Measurements from ENCODE around the gene SNAPC2. TPM values are rescaled to one million over a fixed set of nuclear protein-coding genes. Genes with fewer than 3 reads are reported as not detected.

SNAPC2 gene
- total RNA-seq, 1 donor from 2014 or later = 17.4 TPM

GRCh38 chr19:7942981-7943443, 22.9 kb downstream of the SNAPC2 start:
- Histone ChIP-seq H3K4me1 (peaks cover 35% of the 10 kb centered on the region), H3K27me3 (no peaks in the 10 kb centered on the region), H3K4me3 (peak overlapping the region; percentile 64 to 71), H3K36me3 (peaks cover 0 to 26% of the 10 kb centered on the region in 2 donors), H3K9me3 (no peaks in the 10 kb centered on the region), H3K27ac (peak overlapping the region; percentile 95)
- intact Hi-C loops (cut with DNase I) = loop anchor here (10.0 kb wide), 2 partner anchors 62 to 312 kb away; partner anchors contain the start of gene ELAVL1
- no peak for DNase-seq (ENCODE audit: extremely low spot score in 2 of 2)
- TF ChIP-seq POLR2AphosphoS5 (IDR thresholded peaks at IDR 0.05; ENCODE audit: insufficient read depth in 1 of 2, low read depth in 1 of 2) (no peak), POLR2A (IDR thresholded peaks at IDR 0.05) (no peak), CTCF (IDR thresholded peaks at IDR 0.05) (no peak)

- Histone ChIP-seq H3K9me3 (no peaks in the 10 kb centered on the region), H3K4me3 (peak within 1 kb of the TSS; percentile 64 to 71), H3K36me3 (peaks cover 0 to 20% of the 10 kb centered on the region in 2 donors), H3K27ac (peak within 1 kb of the TSS; percentile 95), H3K4me1 (peaks cover 35% of the 10 kb centered on the region), H3K27me3 (no peaks in the 10 kb centered on the region)
- DNase-seq (ENCODE audit: extremely low spot score in 2 of 2) = peak; percentile 99 to 100
- TF ChIP-seq CTCF (IDR thresholded peaks at IDR 0.05) (no peak), POLR2A (IDR thresholded peaks at IDR 0.05) (peak in 1 of 2 donors; percentile 59), POLR2AphosphoS5 (IDR thresholded peaks at IDR 0.05; ENCODE audit: insufficient read depth in 1 of 2, low read depth in 1 of 2) (peak; percentile 98 to 99)
- intact Hi-C loops (cut with DNase I) = loop anchor here (10.0 kb wide), 2 partner anchors 61 to 311 kb away; partner anchors contain the start of gene ELAVL1
Observed at GRCh38 chr19:7943444-7944176, 23.5 kb downstream of the SNAPC2 start, which contains the start of gene TIMM44. Gene TIMM44, minus strand, starts transcription at chr19:7943666. Its CDS starts 15 bp downstream, at chr19:7943651.

GRCh38 chr19:7944177-7944761, 24.1 kb downstream of the SNAPC2 start:
- H3K36me3 ChIP-seq = peaks cover 0 to 20% of the 10 kb centered on the region in 2 donors
- peak overlapping the region; percentile 66 for H3K27ac ChIP-seq
- no peaks in the 10 kb centered on the region for H3K27me3 ChIP-seq
- TF ChIP-seq CTCF (IDR thresholded peaks at IDR 0.05) (peak; percentile 73 to 75 (median 74)), POLR2A (IDR thresholded peaks at IDR 0.05) (no peak), POLR2AphosphoS5 (IDR thresholded peaks at IDR 0.05; ENCODE audit: insufficient read depth in 1 of 2, low read depth in 1 of 2) (no peak)
- intact Hi-C loops (cut with DNase I) = loop anchor here (10.0 kb wide), 2 partner anchors 61 to 311 kb away; partner anchors contain the start of gene ELAVL1
- DNase-seq (ENCODE audit: extremely low spot score in 2 of 2) = no peak
- H3K4me1 ChIP-seq = peaks cover 35% of the 10 kb centered on the region
- no peaks in the 10 kb centered on the region for H3K9me3 ChIP-seq
- H3K4me3 ChIP-seq = peak overlapping the region; percentile 42 to 71

- H3K4me3 ChIP-seq = no peak overlapping the region
- no peak for DNase-seq (ENCODE audit: extremely low spot score in 2 of 2)
- peaks cover 3% of the 10 kb centered on the region for H3K4me1 ChIP-seq
- H3K27ac ChIP-seq = no peak overlapping the region
- no peaks in the 10 kb centered on the region for H3K36me3 ChIP-seq
- intact Hi-C loops (cut with DNase I) = loop anchor here (10.0 kb wide), 2 partner anchors 57 to 307 kb away; partner anchors contain the start of gene ELAVL1
- no peaks in the 10 kb centered on the region for H3K9me3 ChIP-seq
- TF ChIP-seq CTCF (IDR thresholded peaks at IDR 0.05) = no peak
- no peak for TF ChIP-seq POLR2AphosphoS5 (IDR thresholded peaks at IDR 0.05; ENCODE audit: insufficient read depth in 1 of 2, low read depth in 1 of 2)
- TF ChIP-seq POLR2A (IDR thresholded peaks at IDR 0.05) = no peak
- no peaks in the 10 kb centered on the region for H3K27me3 ChIP-seq
Observed at GRCh38 chr19:7947939-7948338, 27.8 kb downstream of the SNAPC2 start.
